Measurements from ENCODE around the gene VWA7.
A peak's percentile ranks its signal among the peaks of the same experiment; 100 is the strongest.
"Not testable (repeated sequence)": the region's sequence is repeated elsewhere in the genome, so short reads cannot be mapped to it uniquely, and the experiment has no call there.

The VWA7 gene, protein sequence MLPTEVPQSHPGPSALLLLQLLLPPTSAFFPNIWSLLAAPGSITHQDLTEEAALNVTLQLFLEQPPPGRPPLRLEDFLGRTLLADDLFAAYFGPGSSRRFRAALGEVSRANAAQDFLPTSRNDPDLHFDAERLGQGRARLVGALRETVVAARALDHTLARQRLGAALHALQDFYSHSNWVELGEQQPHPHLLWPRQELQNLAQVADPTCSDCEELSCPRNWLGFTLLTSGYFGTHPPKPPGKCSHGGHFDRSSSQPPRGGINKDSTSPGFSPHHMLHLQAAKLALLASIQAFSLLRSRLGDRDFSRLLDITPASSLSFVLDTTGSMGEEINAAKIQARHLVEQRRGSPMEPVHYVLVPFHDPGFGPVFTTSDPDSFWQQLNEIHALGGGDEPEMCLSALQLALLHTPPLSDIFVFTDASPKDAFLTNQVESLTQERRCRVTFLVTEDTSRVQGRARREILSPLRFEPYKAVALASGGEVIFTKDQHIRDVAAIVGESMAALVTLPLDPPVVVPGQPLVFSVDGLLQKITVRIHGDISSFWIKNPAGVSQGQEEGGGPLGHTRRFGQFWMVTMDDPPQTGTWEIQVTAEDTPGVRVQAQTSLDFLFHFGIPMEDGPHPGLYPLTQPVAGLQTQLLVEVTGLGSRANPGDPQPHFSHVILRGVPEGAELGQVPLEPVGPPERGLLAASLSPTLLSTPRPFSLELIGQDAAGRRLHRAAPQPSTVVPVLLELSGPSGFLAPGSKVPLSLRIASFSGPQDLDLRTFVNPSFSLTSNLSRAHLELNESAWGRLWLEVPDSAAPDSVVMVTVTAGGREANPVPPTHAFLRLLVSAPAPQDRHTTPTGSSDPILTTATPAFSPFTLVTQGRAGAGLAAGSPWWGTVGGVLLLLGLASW

DNA sequence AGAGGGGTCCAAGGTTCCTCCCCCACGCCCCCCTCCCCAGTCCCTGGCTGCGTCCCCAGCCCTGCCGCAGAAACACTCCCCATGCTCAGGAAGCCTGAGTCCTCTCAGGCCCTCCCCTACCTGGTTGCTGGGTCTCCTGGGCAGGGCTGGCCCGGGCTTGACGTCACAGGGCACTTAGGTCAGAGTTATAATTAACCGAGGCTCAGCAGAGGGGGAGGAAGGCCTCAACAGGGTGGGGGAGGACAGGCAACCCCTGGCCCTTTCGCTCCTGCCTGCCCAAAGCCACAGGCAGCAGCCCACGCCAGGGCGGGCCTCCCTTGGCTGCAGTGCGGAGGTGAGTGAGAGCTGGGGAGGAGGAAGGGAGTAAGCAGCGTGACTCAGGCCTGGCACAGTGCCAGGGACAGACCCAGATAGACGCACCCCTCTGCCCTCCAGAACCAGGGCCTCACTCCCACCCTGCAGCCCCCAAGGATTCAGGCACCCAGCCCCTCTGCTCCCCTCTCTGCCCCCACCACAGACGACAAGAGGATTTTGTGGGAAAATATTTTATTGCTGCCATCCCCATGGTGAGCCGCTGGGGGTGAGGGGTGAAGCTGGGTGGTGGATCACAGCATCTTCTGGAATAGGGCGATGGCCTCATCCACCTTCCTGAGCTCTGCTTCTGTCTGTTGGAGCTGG, at the start of gene VWA7:
Gene VWA7 (minus strand): TSS at position 340 of the 678 bp plus-strand sequence. CDS start 549 bp downstream, outside the sequence.
- peak; percentile 90 to 92 for ATAC-seq

DNA sequence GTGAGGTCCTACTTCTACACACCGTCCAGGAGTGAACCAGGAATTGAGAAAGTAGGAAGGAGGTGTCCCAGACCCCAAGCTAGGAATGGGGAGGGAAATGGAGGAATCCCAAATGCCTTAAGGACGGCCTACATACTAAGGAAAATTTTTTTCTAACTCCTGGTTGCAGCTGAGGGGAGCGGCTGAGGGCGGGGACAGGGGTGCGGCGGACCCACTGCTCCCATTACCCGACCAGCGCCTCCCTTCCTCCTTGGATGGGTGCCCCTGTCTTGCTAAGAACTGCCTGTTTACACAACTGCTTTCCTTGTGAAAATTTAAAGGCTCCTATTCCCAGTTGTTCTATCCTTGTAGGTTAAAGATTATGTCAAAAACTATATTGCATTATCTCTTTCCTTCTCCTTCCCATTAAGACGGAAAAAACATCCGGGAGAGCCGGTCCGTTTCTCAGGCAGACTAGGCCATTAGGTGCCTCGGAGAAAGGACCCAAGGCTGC, 49.7 kb upstream of the VWA7 start:
- peak in 1 of 2 donors; percentile 2 for ATAC-seq

DNA sequence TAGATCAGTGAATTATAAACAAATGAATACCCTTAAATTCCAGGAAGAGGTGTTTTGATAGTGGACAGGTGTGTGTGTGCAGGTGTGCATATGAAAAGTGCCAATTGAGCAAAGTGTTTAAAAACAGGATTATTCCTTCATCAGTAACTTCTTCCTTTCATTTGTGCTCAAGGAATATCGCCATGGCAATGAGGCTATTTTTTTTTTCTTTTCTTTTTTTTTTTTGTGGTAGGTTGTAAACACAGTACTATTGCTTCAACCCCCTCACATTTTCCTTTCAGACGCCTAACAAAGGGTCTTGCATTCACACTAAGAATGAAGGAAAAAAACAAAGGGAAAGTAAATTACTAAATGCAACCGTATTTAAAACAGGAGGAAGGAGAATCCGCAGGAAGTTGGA, 48.4 kb upstream of the VWA7 start:
- no peak for ATAC-seq

DNA sequence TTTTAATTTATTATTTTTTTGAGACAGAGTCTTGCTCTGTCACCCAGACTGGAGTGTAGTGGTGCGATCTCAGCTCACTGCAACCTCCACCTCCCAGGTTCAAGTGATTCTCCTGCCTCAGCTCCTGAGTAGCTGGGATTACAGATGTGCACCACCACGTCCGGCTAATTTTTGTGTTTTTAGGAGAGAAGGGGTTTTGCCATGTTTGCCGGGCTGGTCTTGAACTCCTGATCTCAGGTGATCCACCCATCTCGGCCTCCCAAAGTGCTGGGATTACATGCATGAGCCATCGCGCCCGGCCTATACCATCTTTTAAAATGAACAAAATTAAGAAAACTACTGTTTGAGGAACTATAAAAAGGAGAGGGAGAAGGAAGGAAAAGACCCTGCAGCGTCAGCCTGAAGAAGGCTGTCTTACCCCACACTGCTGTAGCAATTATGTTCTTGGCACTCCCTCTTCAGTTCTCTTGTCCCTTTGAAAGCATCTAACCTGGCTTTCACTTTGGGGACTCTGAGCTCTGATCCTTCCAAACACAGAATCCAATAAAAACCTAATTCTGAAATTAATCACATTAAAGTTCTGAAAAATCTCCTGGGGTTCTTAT, 46.6 kb upstream of the VWA7 start:
- not testable (repeated sequence) for ATAC-seq

DNA sequence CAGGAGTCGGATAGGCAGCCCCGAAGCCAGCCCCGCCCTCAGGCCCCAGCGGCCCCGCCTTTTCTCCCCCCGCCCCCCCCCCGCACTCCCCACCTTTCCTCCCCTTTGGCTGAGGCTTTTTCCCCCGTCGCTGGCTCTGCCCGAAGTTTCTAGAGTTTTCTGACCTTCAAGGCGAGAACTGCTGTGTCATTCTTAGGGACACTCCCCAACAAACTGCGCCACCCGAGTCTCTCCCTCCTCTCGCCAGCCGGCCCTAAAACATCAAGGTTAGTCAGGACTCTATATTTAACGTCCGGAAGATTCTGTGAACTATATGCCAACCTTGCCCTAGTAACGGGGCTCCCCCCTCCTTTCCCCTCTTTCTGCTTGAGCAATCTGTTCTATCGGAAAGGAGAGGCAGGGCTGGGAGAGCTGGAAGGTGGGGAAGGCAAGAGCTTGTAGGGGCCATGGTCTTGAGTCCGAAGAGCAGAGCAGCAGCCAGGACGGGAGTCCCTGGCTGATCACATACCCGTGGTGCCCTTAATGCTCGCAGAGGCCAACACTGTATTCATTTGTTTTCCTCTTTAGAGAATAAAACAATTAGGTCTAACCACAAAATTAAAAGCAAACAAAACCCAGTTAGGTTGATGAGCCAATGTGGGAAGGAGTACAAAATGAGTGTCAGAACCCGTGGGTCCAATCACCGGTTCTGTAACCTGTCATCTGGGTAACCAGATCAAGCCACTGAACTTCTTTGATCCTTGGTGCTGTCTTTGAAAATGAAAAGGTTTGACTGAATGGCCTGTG, 45.1 kb upstream of the VWA7 start:
- ATAC-seq = peak; percentile 47 to 50

DNA sequence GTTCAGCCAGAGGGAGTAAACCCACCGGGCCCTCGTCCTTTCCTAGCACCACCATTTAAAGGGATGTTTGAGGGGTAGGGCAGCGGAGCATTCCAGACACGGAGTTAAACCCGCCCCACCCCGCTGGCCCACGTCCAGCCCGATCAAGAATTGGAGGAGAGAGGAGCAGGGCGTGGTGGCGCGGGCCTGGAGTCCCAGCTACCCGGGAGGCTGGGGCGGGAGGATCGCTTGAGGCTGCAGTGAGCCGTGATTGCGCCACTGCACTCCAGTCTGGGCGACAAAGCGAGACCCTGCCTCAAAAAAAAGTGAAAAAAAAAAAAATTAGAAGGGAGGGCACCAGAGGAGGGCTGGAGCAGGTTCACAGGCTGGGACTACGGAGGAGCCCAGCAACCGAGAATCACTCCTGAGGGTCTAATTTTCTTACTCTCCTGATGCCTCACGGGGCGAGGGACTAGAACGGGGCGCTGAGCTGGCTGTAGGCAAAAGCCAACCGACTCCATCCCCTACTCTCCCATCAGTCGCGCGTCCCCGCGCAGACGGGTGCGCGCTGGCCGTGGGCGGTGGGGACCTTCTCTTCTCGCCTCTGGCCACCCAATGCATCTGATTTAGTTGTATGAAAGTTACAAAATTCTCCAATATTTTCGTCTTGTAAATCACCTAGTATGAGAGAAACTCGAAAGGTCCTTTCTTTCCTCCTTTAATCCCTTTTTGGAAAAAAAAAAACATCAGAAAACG, 44.3 kb upstream of the VWA7 start:
- ATAC-seq = peak; percentile 27 to 35

DNA sequence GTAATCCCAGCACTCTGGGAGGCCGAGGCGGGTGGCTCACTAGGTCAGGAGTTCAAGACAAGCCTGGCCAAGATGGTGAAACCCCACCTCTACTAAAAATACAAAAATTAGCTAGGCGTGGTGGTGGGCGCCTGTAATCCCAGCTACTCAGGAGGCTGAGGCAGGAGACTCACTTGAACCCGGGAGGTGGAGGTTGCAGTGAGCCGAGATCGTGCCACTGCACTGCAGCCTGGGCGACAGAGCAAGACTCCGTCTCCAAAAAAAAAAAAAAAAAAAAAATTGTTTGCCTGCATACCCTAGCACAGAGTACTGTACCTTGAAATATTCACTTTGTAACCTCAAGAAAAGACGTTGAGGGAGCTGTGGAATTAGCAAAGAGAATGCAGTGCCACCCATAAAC, 43.3 kb upstream of the VWA7 start:
- ATAC-seq = not testable (repeated sequence)

DNA sequence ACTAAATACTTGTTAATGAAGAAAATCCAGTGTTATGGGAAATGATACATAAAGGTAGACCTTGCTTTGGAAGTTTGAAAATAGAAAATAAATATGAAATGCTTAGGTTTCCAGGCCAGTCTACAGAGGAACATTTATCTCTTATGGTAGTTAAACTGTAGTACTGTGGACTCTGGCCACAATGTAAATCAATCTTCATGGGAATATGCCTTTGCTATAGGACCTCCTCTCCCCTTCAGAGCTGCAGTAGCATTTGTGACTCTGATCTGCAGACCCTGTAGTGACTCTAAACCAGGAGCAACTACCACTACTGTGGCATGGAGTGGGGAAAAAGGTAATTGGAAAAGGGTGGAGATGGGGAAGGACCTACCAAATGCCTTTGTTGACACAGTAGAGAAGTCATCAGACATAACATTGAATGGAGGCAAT, 42.8 kb upstream of the VWA7 start:
- ATAC-seq = no peak

DNA sequence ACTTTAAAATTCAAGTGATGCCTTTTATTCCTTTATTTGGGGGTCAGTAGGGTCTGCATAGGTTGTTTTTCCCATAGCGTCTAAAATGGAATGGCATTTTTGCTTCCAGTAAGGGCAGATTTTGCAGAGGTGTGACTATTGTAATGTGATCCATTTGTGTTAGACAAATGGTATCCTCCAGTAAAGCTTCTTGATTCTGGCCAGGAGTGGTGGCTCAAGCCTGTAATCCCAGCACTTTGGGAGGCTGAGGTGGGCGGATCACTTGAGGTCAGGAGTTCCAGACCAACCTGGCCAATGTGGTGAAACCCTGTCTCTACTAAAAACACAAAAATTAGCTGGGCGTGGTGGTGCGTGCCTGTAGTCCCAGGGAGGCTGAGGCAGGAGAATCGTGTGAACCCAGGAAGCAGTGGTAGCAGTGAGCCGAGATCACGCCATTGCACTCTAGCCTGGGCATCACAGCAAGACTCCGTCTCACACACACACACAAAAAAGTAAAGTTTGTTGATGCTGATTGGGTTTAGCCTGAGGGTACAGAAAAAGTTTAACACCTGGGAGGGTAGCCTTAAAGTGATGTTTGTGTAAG, 40.9 kb upstream of the VWA7 start:
- ATAC-seq = not testable (repeated sequence)

DNA sequence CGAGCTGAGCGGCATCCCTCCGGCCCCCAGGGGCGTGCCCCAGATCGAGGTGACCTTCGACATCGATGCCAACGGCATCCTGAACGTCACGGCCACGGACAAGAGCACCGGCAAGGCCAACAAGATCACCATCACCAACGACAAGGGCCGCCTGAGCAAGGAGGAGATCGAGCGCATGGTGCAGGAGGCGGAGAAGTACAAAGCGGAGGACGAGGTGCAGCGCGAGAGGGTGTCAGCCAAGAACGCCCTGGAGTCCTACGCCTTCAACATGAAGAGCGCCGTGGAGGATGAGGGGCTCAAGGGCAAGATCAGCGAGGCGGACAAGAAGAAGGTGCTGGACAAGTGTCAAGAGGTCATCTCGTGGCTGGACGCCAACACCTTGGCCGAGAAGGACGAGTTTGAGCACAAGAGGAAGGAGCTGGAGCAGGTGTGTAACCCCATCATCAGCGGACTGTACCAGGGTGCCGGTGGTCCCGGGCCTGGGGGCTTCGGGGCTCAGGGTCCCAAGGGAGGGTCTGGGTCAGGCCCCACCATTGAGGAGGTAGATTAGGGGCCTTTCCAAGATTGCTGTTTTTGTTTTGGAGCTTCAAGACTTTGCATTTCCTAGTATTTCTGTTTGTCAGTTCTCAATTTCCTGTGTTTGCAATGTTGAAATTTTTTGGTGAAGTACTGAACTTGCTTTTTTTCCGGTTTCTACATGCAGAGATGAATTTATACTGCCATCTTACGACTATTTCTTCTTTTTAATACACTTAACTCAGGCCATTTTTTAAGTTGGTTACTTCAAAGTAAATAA, 40.2 kb upstream of the VWA7 start:
- not testable (repeated sequence) for ATAC-seq

DNA sequence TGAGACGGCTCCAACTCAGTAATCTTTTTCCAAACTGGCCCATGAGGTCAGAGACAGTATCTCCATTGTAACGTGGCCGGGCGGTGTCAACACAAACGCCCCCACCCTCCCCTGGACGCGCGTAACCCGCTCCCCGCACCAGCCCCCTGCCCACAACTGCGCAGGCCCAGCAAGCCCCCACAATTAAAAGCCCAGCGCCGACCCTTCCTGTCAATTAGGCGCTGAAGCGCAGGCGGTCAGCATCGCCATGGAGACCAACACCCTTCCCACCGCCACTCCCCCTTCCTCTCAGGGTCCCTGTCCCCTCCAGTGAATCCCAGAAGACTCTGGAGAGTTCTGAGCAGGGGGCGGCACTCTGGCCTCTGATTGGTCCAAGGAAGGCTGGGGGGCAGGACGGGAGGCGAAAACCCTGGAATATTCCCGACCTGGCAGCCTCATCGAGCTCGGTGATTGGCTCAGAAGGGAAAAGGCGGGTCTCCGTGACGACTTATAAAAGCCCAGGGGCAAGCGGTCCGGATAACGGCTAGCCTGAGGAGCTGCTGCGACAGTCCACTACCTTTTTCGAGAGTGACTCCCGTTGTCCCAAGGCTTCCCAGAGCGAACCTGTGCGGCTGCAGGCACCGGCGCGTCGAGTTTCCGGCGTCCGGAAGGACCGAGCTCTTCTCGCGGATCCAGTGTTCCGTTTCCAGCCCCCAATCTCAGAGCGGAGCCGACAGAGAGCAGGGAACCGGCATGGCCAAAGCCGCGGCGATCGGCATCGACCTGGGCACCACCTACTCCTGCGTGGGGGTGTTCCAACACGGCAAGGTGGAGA, 38.1 kb upstream of the VWA7 start, which contains the start of the genes HSPA1A and HSPA1L:
Gene HSPA1A (plus strand): TSS at position 519 of the 814 bp plus-strand sequence. CDS start 214 bp downstream, at position 733.
Gene HSPA1L (minus strand): TSS at position 259 of the 814 bp plus-strand sequence. CDS start 3,311 bp downstream, outside the sequence.
- ATAC-seq = peak; percentile 28 to 29

DNA sequence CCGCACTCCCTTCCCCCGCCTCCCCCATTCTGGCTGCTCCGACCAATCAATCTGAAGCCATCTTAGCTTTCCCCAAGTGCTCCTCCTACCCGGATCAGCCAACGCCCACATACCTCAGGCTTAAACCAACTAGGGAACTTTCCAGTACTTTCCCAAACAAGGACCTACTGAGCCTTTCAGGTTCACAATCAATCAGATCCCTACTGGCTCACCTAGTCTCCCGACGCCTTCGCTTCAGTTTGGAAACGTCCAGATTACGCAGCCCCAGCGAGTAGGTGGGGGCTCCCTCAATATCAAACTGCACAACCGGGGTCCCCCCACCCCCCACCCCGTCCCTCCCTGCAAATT, 37.5 kb upstream of the VWA7 start:
- peak; percentile 41 to 46 for ATAC-seq

DNA sequence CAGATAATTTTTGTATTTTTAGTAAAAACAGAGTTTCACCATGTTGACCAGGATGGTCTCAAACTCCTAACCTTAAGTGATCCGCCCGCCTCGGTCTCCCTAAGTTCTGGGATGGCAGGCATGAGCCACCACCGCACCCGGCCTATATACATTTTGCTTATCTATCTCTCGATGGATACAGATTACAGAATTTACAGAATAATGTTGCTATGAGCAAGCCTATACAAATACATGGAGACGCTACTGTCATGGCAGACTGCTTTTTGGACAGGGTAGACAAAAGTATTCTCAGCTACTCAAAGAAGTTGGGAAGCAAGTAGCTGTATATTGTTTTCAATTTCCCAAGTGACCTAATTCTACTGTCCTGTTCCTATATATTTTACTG, 36.3 kb upstream of the VWA7 start:
- no peak for ATAC-seq

DNA sequence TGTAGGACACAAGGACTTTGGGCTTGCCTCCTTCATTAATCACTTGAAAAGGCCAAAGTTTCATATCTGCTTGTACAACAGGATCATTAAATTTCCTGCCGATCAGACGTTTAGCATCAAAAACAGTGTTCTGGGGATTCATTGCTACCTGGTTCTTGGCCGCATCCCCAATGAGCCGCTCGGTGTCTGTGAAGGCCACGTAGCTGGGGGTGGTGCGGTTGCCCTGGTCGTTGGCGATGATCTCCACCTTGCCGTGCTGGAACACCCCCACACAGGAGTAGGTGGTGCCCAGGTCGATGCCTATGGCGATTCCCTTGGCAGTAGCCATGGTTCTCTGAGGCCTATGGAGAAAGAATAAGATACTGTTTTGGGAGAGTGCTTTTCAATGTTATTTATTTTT, 34.5 kb upstream of the VWA7 start:
- no peak for ATAC-seq

DNA sequence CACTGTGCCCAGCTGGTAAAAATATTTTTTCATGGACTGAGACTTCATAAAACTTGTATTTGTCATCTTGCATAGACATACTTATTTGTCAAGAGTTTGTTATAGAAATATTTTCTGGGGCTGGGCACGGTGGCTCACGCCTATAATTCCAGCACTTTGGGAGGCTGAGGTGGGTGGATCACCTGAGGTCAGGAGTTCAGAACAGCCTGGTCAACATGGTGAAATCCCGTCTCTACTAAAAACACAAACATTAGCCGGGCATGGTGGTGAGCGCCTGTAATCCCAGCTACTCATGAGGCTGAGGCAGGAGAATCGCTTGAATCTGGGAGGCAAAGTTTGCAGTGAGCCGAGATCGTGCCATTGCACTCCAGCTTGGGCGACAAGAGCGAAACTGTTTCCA, 31.5 kb upstream of the VWA7 start:
- ATAC-seq = not testable (repeated sequence)

DNA sequence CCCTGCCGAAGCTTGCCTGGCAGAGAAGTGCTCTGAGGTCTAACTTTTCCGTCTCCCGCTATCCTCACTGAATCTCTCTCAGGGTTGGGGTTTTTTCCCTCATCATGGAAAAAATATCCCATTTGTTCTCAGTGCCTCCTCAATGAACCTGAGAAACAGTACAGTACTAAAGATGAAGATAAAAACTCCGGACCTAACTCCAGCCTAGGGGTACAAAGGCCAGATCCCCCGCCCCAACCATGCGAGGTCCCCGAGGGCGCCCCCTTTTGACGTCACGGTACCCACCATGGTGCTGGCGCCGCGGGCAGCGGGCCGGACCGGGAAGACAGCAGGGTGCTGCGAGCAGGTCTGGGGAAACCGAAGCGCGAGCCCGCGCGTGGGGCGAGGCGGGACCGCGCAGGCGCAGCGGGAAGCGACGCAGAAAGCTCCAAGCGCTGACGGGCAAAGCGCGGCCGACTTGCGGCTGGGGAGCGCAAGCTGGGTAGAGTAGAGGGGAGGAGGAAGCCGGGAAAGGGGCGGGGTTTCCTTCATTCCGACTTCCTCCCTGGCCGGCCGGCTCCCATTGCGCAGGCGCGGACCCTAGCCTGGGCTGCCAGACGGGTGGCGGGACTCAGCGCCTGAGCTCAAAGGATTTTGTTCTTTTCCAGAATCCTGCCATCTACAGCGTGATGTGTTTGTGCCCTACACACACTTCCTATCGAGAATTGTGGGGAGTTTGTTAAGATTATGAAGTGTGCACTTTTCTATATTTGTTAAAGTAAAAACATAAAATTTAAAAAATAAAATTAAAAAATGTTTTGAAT, 29.5 kb upstream of the VWA7 start, which contains the start of gene LSM2:
Gene LSM2 (minus strand): TSS at position 497 of the 803 bp plus-strand sequence. CDS start 209 bp downstream, at position 288.
- ATAC-seq = peak; percentile 97

DNA sequence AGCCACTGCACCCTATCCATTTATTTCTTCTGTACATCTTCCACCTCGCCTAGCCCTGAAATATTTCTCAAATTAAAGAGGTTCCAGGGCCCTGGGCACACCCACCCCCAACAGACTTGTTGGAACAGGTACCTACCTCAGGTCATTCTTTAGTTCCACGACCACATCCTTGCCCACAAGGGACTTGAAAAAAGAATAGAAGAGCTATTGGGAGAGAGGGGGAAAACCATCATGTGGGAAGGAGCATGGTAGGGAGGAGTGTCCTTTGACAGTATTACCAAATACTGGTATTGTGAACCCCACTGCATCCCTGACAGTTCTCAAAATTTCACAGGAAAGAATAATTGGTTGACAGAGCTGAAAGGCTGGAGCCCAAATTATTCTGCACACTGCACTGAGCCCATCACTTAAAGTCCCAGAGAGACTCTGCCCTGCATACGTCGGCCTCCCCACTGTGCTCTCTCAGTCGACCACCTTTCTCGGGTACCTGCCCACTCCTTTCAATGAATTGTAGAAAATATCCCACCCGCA, 28.9 kb upstream of the VWA7 start:
- peak; percentile 6 to 18 for ATAC-seq
